A673 (cell line): ENCODE data around the gene SOX14. TPM values are rescaled to one million over a fixed set of nuclear protein-coding genes. Genes with fewer than 3 reads are reported as not detected.

Experiments used
- BruUV-seq: library from RNA; stranded (reverse); fragments of 400-500 nt; replicated peaks from 2 replicates; lab custom pipeline; 2021; lab: Mats Ljungman, UMichigan
- CTCF ChIA-PET: fragments of 300-600 bp; sonication (Branson Sonifier 250); formaldehyde crosslinking; loops from one replicate; lab custom pipeline; 2022; ENCODE audit warnings: antibody characterized with exemption; lab: Charles Lee
- POLR2A ChIA-PET: fragments of 300-600 bp; sonication (Branson Sonifier 250); formaldehyde crosslinking; loops from one replicate; lab custom pipeline; 2022; ENCODE audit warnings: antibody characterized with exemption; ENCODE audit not compliant: low non-redundant PET; lab: Charles Lee
- DNase-seq: peaks from one replicate; pipeline ENCODE4 v3.0.0-alpha.2; 2015; ENCODE audit warnings: low spot score
- H3K27ac ChIP-seq: fragments of 200-600 bp; sonication (generic); 2 replicates; pipeline ENCODE4 v1.5.1; 2016; ENCODE audit warnings: mixed run types, low read depth, mild to moderate bottlenecking, mixed read lengths, antibody characterized with exemption, low read length; ENCODE audit not compliant: poor library complexity, severe bottlenecking
- H3K27me3 ChIP-seq: fragments of 200-600 bp; sonication (generic); replicated peaks from 2 replicates; pipeline ENCODE4 v1.6.1; 2017; ENCODE audit warnings: mixed run types, low read depth, mild to moderate bottlenecking, mixed read lengths, antibody characterized with exemption, low read length; ENCODE audit not compliant: insufficient read depth, poor library complexity
- H3K36me3 ChIP-seq: fragments of 200-600 bp; sonication (generic); 2 replicates; pipeline ENCODE4 v1.6.1; 2016; ENCODE audit warnings: mixed run types, mild to moderate bottlenecking, mixed read lengths, antibody characterized with exemption, low read length; ENCODE audit not compliant: insufficient read depth, poor library complexity, severe bottlenecking
- H3K4me1 ChIP-seq: fragments of 200-600 bp; sonication (generic); 2 replicates; pipeline ENCODE4 v1.6.1; 2017; ENCODE audit warnings: mixed run types, mild to moderate bottlenecking, mixed read lengths, antibody characterized with exemption, low read length; ENCODE audit not compliant: insufficient read depth, poor library complexity, severe bottlenecking
- H3K4me3 ChIP-seq: fragments of 200-600 bp; sonication (generic); 2 replicates; pipeline ENCODE4 v1.5.1; 2016; ENCODE audit warnings: low read depth, mixed run types, mild to moderate bottlenecking, mixed read lengths, low read length; ENCODE audit not compliant: poor library complexity, severe bottlenecking
- H3K9me3 ChIP-seq: fragments of 200-600 bp; sonication (generic); 2 replicates; pipeline ENCODE4 v1.6.1; 2016; ENCODE audit warnings: mixed run types, low read depth, mild to moderate bottlenecking, mixed read lengths, antibody characterized with exemption, low read length; ENCODE audit not compliant: poor library complexity, severe bottlenecking
- EZH2 ChIP-seq: fragments of 200-600 bp; sonication (generic); IDR thresholded peaks from 2 replicates; pipeline ENCODE4 v1.6.1; 2017; ENCODE audit warnings: borderline replicate concordance, low read depth, mild to moderate bottlenecking, mixed read lengths, antibody characterized with exemption, low read length; ENCODE audit not compliant: poor library complexity, severe bottlenecking
- intact Hi-C: fragments of 100-400 bp; cut with micrococcal nuclease; formaldehyde crosslinking; loops from one replicate; pipeline ENCODE4 v1.10.0; 2022; ENCODE audit not compliant: unreplicated experiment
- total RNA-seq: library from RNA; stranded (reverse); gene quantifications from 2 replicates; pipeline ENCODE4 v1.2.3, GENCODE V29; 2021
- TF ChIP-seq, protein P1 (sequence below): fragments of 300-800, 200-600 bp; sonication (generic); conservative IDR thresholded peaks from 2 replicates; pipeline ENCODE4 v1.5.1; 2017; ENCODE audit warnings: low read depth, mild to moderate bottlenecking, antibody characterized with exemption, low read length, moderate library complexity, mixed read lengths

Gene SOX14
- total RNA-seq, 1 experiment from 2014 or later = not detected

DNA sequence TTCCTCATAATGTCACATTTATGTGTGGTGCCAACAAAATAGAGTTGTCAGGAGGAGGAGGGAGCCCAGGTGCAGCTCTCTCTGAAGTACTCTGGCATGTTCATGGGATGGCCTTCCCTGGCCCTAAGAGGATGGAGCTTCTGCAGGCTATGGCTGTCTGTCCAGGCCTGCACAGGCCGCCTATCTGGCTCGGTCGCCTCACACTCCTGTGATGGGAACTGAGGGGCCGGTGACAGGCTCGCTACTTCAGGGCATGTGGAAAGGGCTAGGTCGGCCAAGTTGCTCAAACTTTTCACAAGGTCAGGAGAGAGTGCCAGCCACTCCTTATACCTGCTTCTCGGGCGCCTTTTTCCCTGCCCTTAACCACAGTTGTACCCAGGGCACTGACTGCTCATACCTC lies 51.1 kb downstream of the SOX14 start:
- TF ChIP-seq EZH2 = no peak
- TF ChIP-seq, protein P1, sequence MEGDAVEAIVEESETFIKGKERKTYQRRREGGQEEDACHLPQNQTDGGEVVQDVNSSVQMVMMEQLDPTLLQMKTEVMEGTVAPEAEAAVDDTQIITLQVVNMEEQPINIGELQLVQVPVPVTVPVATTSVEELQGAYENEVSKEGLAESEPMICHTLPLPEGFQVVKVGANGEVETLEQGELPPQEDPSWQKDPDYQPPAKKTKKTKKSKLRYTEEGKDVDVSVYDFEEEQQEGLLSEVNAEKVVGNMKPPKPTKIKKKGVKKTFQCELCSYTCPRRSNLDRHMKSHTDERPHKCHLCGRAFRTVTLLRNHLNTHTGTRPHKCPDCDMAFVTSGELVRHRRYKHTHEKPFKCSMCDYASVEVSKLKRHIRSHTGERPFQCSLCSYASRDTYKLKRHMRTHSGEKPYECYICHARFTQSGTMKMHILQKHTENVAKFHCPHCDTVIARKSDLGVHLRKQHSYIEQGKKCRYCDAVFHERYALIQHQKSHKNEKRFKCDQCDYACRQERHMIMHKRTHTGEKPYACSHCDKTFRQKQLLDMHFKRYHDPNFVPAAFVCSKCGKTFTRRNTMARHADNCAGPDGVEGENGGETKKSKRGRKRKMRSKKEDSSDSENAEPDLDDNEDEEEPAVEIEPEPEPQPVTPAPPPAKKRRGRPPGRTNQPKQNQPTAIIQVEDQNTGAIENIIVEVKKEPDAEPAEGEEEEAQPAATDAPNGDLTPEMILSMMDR = no peak
- no peaks in the 10 kb centered on the region for H3K4me1 ChIP-seq
- ChIA-PET CTCF (no interaction called here), POLR2A (no interaction called here)
- no peak for DNase-seq
- no peak overlapping the region for H3K27ac ChIP-seq
- H3K36me3 ChIP-seq = no peaks in the 10 kb centered on the region
- intact Hi-C loops = no loop called here
- BruUV-seq = no TSS peak
- no peak overlapping the region for H3K4me3 ChIP-seq
- no peaks in the 10 kb centered on the region for H3K27me3 ChIP-seq
- H3K9me3 ChIP-seq = no peaks in the 10 kb centered on the region

Other genes with a start within 250 kb of the SOX14 start
- gene CLDN18, start 245.8 kb downstream of the SOX14 start, total RNA-seq = not detected in 2 replicates